DMS 273 treated with DMSO at 0.1 percent for 48 hours (cell line): ENCODE results near the gene PARP16.
A peak's percentile ranks its signal among the peaks of the same experiment; 100 is the strongest.
"Not testable (repeated sequence)": the region's sequence is repeated elsewhere in the genome, so short reads cannot be mapped to it uniquely, and the experiment has no call there.

Experiments used
- DNase-seq: peaks from one replicate; lab custom pipeline; 2025; lab: John Stamatoyannopoulos, UW

The PARP16 gene

GRCh38 chr15:65233696-65234095 lies 53.0 kb downstream of the PARP16 start:
- DNase-seq = no peak

GRCh38 chr15:65232520-65232919 lies 54.2 kb downstream of the PARP16 start:
- no peak for DNase-seq

GRCh38 chr15:65231306-65231705 lies 55.4 kb downstream of the PARP16 start:
- DNase-seq = no peak

- DNase-seq = not testable (repeated sequence)
Measured at GRCh38 chr15:65226901-65227300, 59.8 kb downstream of the PARP16 start.

GRCh38 chr15:65226221-65226620 lies 60.5 kb downstream of the PARP16 start:
- DNase-seq = no peak

- no peak for DNase-seq
Measured at GRCh38 chr15:65223996-65224395, 62.7 kb downstream of the PARP16 start.

- DNase-seq = no peak
Measured at GRCh38 chr15:65222891-65223290, 63.8 kb downstream of the PARP16 start.

- DNase-seq = no peak
Measured at GRCh38 chr15:65221697-65222096, 65.0 kb downstream of the PARP16 start.

GRCh38 chr15:65219137-65219536 lies 67.5 kb downstream of the PARP16 start:
- DNase-seq = no peak

- DNase-seq = no peak
Measured at GRCh38 chr15:65217526-65218482, 68.9 kb downstream of the PARP16 start.

- no peak for DNase-seq
Measured at GRCh38 chr15:65215496-65215895, 71.2 kb downstream of the PARP16 start.

- DNase-seq = no peak
Measured at GRCh38 chr15:65214010-65214409, 72.7 kb downstream of the PARP16 start.

- no peak for DNase-seq
Measured at GRCh38 chr15:65213241-65213640, 73.4 kb downstream of the PARP16 start.

GRCh38 chr15:65212097-65212496 lies 74.6 kb downstream of the PARP16 start:
- no peak for DNase-seq

GRCh38 chr15:65211482-65211982 lies 75.2 kb downstream of the PARP16 start:
- peak; percentile 54 for DNase-seq

GRCh38 chr15:65210770-65211481 lies 75.8 kb downstream of the PARP16 start, which contains the start of gene CILP:
TSS of gene CILP (minus strand) at chr15:65211473. CDS start at chr15:65209755, 1,718 bp downstream.
- no peak for DNase-seq

- DNase-seq = no peak
Measured at GRCh38 chr15:65209701-65210643, 76.7 kb downstream of the PARP16 start.

- no peak for DNase-seq
Measured at GRCh38 chr15:65208647-65209046, 78.0 kb downstream of the PARP16 start.
